ELR (cell line): ENCODE data around the gene ADSL.
A peak's percentile ranks its signal among the peaks of the same experiment; 100 is the strongest.
"Not testable (repeated sequence)": the region's sequence is repeated elsewhere in the genome, so short reads cannot be mapped to it uniquely, and the experiment has no call there.

Experiments used
- DNase-seq: peaks from one replicate; pipeline ENCODE4 v3.0.0-alpha.2; 2015; ENCODE audit warnings: low read depth

The ADSL gene

DNA sequence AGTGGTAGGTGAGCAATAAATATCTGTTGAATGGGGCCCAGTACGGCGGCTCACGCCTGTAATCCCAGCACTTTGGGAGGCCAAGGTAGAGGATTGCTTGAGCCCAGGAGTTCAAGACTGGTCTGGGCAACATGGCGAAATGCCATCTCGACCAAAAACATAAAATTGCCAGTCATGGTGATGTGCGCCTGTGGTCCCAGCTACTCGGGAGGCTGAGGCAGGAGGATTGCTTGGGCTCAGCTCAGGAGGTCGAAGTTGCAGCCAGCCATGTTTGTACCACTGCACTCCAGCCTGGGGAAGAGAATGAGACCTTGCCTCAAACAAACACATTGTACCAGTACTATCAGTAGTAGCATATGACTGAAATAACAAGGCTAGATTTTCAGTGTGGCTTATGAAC, 28.3 kb downstream of the ADSL start:
- no peak for DNase-seq

DNA sequence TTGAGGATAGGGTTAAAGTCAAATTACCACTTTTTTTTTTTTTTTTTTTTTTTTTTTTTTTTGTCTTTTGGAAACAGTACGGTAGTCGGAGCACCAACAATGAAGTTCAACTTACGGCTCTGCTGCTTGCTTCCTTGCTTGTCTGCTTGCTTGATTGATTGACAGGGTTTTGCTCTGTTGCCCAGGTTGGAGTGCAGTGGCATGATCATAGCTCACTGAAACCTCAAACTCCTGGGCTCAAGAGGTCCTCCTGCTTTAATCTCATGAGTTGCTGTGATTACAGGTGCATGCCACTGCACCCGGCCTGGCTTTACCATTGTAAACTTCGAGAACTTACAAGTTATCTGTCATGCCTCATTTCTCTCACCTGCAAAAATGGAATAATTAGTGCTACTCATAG, 29.8 kb downstream of the ADSL start:
- DNase-seq, result no peak

DNA sequence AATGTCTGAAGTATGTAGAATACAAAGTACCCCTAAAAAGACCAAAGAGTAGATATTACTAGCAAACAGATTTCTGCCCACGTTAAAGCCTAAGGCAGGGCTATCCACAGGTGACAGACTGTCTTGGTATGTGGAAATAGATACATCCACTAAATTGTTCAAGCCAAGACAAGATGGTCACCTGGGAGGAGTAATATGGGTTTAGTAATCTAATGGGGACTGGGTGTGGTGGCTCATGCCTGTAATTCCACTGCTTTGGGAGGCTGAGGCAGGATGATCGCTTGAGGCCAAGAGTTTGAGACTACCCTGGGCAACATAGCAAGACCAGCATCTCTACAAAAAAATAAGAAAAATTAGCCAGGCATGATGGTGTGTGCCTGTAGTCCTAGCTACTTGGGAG, 31.6 kb downstream of the ADSL start:
- no peak for DNase-seq

DNA sequence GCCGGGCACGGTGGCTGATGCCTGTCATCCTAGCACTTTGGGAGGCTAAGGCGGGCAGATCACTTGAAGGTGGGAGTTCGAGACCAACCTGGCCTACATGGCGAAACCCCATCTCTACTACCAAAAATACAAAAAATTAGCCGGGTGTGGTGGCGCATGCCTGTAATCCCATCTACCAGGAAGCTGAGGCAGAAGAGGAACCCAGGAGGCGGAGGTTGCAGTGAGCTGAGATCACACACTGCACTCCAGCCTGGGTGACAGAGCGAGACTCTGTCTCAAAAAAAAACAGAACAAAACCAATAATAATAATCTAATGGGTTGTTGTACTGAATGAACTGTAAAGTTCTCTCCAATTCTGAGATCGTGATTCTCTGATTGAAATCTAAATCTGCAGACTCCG, 32.1 kb downstream of the ADSL start:
- DNase-seq, result not testable (repeated sequence)

DNA sequence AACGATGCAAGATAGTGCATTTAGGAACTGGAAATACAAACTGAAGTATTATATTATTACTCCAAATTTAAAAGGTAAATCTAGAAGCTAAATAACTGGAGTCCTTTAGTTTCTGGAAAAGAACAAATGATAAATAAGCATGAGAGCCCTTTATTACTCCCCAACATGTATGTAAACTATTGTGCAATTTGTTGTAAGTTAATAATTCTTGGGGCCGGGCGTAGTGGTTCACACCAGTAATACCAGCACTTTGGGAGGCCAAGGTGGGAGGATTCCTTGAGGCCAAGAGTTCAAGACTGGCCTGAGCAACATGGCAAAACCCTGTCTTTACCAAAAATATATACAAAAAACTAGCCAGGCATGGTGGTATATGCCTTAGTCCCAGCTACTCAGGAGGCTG, 35.2 kb downstream of the ADSL start:
- no peak for DNase-seq

DNA sequence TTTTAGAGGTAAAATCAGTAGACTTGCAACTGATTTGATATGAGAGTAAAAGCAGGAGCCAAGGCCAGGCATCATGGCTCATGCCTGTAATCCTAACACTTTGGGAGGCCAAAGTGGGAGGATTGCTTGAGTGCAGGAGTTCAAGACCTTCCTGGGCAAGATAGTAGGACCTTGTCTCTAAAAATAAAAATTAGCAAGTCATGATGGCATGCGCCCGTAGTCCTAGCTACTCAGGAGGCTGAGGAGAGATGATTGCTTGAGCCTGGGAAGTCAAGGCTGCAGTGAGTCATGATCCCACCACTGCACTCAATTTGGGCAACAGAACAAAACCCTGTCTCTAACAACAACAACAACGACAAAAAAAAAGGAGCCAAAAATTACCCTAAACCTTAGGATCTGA, 37.6 kb downstream of the ADSL start:
- peak; percentile 35 for DNase-seq

DNA sequence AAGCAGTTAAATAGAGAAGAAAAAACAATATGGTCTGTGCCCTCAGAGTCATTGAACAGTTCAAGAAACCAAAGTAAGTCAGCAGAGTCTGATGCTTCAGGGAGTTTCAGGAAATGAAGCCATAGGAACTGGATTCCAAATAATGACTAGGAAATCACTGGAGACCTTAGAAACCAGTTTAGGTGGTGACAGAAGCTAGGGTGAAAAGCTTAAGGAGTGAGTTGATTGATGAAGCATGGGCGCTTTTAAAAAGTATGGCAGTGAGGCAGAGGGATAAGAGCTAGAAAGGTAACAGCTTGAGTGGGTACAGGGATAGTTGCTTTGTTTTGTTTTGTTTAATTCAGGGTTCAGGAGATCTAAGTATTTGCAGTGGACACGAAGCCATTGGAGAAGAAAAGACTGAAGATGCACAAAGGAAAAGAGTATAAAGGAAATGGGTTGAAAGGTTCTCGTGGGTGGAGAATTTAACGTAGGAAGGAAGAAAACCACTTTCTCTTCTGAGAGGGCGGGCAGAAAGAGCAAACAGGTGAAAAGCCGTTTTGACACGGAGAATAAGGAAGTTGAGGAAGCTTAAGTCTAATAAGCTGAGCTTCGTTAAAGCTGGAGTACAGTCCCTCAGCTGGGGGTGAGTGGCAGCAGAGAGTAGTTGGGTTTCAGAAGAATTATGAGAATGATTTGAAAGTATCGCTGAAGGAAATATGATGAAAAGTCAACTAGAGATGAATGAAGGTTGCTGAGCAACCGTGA, 38.9 kb downstream of the ADSL start:
- DNase-seq, result no peak

DNA sequence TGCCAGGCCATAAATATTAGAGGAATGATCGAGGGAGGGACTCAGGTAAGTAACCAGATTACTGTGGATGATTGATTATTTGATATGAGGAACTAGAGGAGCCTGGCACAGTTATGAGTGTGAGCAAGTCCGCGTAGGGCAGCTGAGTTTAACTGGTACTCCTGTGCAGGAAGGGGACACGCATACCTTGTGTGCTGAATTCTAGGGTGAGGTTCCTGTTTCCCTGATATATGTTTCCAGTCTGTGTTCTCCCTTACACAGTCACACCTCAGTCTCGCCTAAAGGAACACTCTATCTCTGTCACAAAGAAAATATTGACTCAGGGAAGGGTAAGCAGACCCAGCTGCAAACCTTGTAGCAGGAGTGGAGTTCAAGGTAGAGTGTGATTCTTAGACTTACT, 41.4 kb downstream of the ADSL start:
- DNase-seq, result no peak

DNA sequence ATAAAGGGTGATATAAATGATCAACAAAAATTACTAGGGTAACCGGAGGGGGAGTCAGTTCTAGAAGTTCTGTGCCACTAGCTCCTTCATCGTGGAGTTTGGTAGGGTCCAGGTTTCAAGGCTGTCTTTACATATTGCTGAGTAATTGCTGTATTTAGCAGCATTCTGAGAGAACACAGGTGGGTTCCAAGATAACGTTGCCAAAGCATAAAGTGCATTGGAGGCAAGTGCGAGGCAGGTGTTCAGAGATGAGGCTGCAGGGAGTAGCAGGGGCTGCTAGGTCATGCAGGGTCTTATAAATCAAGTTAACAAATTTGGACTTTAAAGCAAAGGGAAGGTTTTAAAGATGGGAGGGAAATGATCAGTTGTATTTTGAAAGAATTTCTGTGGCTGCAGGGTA, 41.9 kb downstream of the ADSL start:
- no peak for DNase-seq

DNA sequence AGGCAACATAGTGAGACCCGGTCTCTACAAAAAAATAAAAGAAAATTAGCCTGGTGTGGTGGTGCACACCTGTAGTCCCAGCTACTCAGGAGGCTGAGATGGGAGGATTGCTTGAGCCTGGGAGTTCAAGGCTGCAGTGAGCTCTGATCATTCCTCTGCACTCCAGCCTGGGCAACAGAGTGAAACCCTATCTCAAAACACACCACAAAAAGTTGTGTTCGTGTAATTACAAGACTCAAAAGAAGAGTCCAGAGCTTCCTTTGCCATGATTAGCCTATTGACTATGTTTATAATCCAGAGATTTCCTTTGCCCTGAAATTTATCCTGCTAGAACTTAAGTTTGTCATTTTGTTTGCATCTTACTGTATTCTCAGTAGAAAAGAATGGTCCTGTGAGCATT, 45.1 kb downstream of the ADSL start:
- no peak for DNase-seq

DNA sequence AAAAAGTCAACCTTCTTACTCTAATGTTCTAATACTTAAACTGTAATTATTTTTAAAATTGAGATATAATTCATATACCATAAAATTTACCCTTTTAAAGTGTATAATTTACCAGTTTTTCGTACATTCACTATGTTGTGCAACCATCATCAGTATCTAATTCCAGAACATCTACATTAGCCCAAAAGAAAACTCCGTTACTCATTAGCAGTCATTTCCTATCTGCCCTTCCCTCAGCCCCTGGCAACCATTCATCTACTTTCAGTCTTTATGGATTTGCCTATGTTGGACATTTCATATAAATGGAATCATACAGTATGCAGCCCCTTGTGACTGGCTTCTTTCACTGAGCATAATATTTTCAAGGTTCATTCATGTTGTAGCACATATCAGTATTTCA, 46.3 kb downstream of the ADSL start:
- DNase-seq, result no peak

DNA sequence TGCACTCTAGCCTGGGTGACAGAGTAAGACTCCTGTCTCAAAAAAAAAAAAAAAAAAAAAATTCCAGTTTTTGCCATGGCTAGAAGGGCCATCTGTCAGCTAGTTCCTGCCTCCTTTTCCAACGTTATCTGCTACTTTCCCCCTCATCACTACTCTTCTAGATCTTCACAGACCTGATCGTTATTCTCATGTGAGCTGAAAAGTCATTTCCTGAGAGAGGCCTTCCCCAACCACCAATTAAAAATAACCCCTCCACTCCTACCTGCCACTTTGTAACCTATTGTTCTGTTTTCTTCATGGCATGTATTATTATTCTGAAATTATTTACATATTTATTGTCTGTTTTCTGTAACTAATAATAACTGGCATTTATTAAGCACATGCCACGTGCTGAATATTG, 48.3 kb downstream of the ADSL start:
- no peak for DNase-seq

DNA sequence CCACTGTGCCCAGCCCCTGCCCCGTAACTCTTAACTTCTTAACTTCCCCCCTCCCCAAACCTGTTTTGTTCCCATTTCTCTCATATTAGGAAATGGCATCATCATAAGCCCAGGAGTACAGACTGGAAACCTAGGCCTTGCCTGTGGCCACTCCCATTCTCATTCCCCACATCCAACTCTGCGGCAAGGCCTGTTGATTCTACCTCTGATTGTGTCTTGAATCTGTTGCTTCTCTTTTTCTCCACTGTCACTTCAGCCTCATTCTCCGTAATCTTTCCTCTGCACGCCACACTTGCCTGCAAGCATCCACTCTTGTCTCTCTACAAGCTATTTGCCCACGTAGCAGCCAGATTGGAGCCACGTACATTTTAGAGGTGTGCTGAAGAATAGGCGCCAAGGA, 49.3 kb downstream of the ADSL start:
- no peak for DNase-seq

DNA sequence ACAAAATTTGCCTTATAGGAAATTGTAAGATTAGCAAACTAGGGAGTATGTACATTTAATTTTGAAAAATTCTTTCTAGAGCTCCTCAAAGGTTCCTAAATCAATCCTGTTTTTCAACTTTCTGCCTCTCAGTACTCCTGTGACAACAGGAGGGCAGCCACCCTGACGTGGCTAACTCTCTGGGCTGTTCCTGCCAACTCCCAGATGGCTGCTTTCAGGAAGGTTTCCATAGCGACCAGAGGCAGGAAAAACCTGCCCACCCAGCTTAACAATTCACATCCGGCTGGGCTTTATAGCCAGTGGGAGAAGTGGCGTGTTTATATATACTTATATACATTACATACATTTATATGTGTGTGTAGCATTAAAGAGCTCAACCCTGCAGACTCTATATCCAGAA, 50.6 kb downstream of the ADSL start:
- DNase-seq, result peak; percentile 53

DNA sequence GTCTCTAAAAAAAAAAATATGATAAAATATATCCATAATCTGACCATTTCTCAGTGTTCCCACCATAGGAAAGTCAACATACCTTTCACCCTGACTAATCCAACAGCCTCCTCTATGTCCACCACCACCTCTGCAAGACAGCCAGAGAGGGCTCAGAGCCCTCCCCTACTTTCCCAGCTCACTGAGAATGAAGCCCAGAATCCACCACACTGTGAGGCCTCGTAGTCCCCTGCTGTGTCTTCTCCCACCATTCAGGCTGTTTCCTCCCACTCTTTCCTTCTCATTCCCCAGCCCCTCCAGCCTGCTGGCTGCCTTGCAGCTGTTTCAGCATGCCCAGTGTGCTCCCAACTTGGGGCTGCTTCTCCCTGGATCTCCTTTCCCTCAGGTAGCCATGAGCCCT, 51.1 kb downstream of the ADSL start:
- no peak for DNase-seq

DNA sequence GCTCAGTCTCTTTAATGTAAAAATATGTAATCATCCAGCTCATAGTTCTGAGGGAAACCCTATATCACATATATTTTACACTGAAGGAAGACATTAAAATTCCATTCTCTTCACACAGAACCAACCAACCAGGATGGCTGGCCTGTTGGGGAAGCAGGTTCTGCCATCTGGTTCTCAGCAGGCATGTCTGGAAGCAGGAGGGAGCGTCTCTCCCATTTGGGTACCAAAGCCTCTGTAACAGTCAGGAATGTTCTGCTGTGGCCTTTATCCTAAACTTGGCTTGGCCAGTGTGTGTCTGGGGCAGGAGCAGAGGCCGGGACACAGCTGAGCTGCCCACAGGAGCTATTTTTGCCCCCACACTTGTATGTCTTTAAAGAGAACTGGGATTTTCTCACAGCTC, 53.3 kb downstream of the ADSL start:
- DNase-seq, result no peak

DNA sequence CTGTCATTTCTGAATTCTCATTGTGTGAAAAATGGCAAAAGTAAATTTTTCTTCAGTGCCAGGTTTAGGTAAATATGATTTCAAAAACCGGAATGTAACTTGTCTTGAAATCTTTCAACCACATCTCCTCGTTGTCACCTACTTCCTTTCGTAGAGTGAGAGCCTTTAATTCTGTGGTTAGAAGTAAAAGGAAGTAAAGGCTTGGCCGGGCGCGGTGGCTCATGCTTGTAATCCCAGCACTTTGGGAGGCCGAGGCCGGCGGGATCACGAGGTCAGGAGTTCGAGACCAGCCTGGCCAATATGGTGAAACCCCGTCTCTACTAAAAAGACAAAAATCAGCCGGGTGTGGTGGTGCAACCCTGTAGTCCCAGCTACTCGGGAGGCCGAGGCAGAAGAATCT, 53.9 kb downstream of the ADSL start:
- DNase-seq, result no peak

DNA sequence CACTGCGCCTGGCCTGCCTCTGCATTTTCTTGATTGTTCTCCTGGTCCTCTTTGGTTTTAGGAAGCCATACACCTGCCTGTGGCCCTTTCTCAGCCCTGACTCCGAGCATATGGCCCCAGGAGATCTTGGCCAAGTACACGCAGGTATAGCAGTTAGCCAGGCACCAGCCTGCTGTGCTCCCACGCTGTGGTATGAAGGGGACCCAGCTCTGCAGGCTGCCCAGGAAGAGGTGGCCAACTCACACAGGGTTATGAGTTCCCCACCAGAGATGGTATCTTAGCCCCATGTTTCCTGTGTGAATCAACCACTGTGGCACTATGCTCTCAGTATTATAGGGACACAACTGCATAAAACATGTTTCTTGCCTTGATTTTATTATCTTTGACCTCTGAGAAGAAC, 55.2 kb downstream of the ADSL start:
- DNase-seq, result no peak

DNA sequence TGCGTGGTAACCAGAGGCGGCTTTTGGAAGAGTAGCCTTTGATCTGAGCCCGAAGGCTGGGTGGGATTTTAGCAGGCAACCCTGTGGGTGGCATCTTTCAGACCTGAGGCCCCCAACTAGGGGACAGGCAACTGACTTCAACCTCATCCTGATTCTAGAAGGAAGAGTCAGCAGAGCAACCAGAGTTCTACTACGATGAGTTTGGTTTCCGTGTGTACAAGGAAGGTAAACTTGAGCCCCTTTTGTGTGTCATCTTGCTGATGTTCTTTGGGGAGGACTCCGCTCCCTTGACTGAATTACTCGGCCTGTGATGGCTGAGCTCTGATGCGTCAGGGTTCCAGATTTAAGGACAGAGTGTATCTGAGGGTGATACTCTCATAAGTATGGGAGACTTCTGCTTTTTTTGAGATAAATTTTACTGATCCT, 55.7 kb downstream of the ADSL start:
- DNase-seq, result no peak

DNA sequence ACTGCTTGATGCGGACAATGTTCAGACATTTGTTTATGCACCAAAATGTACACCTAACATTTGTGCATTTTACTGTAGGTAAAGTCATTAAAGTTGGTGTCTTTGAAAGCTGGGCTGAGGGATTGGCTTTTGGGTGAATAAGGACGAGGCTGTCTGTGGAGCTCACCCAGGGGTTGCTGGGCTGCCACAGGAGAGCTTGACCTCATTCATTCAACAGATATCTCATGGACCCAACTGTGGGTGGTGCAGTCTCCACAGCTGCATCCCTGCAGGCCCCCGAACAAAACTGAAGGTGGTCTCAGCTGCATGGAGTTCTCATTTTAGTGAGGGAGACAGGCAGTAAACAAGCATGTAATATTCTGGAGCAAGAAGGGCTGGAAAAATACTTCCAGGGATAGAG, 56.8 kb downstream of the ADSL start:
- DNase-seq, result no peak

DNA sequence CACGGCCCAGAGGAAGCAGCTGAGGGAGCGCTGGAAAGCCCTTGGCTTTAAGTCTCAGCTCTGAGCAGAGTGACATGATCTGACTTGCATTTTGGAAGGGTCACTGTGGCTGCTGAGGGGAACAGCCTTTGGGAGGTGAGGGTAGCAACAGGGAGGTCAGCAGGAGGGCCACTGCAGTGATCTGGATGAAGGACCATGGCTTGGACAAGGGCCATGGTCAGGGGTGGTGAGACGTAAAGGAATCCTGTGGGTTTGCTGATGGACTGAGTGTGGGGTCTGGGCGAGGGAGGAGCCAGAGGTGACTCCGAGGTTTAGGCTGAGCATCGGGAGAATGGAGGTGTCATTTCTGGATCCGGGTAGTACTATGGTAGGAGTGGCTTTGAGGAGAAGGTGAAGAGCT, 57.4 kb downstream of the ADSL start:
- DNase-seq, result no peak

DNA sequence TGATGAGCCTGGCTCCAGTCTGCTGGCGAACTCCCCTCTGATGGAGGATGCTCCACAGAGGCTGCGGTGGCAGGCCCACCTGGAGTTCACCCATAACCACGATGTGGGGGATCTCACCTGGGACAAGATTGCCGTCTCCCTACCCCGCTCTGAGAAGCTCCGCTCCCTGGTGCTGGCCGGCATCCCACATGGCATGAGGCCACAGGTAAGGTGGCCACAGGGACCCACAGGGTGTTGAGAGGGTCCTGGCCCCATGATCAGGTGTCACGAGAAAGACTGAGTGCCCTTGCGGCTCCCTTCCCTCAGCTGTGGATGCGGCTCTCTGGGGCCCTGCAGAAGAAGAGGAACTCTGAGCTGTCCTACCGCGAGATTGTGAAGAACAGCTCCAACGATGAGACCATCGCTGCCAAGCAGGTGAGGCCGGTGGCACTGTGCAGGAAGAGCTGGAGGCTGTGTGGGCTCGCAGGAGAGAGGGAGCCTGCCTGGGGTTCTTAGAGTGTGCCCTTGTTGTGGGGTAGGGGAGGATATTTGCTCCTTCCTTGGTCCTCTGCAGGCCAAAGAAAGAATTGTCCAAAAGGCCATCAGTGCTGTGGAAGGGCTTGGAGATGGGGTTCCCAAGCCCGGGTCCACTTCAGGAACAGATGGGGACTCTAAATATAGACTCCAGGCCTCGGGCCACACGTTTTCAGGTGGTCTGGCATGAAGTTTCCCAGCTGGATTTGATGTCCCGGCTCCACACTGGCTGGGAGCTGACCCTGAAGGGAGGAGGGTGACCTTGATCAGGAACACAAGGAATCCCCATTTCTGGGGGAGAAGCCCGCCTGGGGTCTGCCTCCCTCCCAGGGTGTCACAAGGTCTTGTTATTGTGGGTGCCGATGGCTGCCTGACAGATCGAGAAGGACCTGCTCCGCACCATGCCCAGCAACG, 58.2 kb downstream of the ADSL start:
- no peak for DNase-seq
